Measurements from ENCODE around the gene SHB.
A peak's percentile ranks its signal among the peaks of the same experiment; 100 is the strongest.
"Not testable (repeated sequence)": the region's sequence is repeated elsewhere in the genome, so short reads cannot be mapped to it uniquely, and the experiment has no call there.

SHB gene

GRCh38 chr9:38062498-38063362 is 6.3 kb downstream of the SHB start:
- DNase-seq (ENCODE audit: low read depth), result no peak

GRCh38 chr9:38062106-38062497 is 6.9 kb downstream of the SHB start:
- no peak for DNase-seq (ENCODE audit: low read depth)

- DNase-seq (ENCODE audit: low read depth), result no peak
Observed at GRCh38 chr9:38061326-38061977, 7.6 kb downstream of the SHB start.

DNA sequence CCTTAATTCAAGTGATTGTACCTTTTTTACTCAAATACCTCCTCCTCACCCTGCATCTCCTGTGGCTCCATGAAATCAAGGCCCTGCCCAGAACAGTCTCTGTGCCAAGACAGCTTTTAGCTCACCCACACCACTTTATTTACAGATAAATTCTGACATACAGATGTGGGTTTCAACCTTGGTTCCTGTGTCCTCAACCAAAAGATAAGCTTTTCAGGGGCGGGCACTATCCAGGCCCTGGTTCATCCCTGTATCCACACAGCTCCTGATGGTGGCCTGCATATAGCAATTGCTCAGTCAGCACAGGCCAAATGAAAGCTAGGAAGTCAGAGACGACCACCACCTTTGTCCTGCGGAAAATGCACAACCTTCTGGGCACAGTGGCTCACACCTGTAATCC is 8.3 kb downstream of the SHB start:
- no peak for DNase-seq (ENCODE audit: low read depth)

DNA sequence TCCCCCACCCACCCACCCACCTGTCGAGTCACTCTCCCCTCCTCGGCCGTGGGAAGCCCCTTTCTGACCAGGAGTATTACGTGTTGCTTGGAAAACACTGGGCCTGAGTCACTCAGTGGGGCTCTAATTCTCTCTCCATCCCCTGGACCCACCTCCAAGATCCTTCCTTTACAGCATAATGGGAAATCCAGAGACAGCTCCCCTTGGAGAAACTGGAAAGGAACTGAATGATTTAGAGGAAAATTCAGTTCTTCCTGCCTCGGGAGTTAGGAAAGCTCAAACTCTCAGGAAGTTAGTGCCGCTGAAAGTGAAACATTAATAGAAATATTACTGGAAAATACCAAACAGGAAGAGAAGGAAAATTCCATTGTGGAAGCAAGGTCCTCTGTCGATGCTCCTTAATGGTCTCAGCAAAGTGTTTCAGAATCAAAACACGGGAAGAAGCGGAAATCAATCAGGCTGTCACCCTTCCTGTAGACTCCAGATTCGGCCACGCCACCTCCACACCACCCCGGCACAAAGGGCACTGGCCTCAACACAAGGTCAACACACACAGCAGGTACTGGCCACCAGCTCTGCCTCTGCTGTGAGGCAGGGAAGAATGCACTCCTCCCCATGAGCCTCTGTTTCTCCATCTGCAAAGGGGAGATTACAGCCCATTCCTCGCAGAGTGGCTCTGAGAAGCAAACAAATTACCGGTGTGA is 9.6 kb downstream of the SHB start:
- no peak for DNase-seq (ENCODE audit: low read depth)

GRCh38 chr9:38058452-38059232 is 10.4 kb downstream of the SHB start:
- DNase-seq (ENCODE audit: low read depth), result no peak

DNA sequence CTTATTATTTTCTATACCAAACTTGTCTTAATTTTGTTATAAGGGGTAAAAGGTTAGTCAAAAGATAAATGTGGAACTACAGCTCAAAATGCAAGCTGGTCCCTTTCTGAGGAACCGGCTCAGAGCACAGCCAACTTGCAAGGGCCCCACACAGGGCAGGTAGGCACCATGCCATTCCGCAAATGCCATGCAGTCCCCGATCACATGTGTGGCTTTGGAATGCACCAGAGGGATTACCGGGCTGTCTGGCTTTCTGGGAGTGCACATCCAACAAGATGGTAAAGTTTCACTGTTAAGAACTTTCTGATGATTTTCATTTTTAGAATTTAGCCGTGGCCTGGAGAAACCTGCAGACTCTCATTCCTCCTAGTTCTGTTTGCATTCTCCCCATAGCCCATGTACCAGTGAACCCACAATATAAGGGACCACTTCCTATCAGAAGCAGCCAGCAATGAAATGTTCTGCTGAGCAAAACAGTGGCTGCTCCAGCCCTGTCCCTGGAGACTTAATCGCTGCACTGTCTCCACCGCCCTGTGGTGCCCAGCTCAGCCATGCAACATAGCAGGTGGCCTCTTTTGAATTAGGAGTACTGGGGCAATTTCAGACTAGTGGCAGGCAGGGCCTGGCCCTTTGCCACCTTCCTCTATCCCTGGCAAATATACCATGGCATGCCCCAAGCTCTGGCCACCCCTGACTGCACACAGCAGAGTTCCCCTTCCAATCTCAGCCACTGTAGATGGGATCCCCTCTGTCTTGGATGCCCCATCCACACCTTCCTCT is 11.4 kb downstream of the SHB start:
- no peak for DNase-seq (ENCODE audit: low read depth)

DNA sequence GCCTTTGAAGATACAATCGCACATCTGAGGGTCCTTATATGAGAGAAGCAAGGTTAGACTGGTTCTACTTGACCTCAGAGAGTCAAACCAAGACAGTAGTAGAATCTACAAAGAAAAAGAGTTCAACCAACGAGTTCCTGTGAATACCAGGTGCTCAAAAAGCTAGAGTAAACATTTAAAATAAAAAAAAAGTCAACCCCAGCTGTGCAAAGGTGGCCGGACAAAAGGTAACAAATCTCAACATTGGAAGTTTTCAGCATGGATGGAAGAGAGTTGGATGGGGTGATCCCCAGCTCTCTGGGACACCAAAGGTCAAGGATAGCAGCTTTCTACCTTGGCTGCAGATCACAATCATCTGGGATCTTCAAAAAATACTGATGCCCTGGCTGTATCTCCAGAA is 14.4 kb downstream of the SHB start:
- no peak for DNase-seq (ENCODE audit: low read depth)

DNA sequence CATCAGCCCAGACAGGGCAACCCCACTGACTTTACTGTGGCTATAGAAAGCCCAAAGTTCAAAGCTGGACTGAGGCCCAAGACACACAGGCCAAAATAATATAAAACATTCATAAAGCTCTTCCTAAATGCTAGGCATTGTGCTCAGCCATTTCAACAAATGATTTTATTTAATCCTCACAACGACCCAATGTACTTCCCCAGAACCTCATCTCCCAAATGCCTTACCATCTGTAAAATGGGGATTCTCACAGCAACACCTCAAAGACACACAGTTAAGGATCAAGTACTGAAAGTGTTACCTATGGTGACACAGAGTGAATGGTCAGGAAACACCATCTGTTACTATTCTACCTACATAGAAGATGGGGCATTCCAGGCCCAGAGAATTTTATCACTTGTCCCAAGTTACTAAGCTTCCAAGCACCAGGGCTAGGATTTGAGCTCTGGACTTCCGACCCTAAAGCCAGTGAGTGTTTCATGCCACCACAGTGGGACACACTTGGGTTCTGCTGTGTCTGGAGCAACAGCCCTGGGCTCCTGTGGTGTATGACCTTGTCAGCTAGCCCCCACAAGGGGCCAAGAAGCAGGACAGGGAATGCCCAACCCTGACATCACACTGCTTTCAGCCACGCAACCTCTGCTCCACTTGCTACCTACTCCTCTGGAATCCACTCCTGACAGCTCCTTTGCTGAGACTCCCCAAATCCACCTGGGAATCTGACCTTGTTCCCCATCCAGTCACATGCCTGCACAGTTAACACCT is 15.1 kb downstream of the SHB start:
- no peak for DNase-seq (ENCODE audit: low read depth)

DNA sequence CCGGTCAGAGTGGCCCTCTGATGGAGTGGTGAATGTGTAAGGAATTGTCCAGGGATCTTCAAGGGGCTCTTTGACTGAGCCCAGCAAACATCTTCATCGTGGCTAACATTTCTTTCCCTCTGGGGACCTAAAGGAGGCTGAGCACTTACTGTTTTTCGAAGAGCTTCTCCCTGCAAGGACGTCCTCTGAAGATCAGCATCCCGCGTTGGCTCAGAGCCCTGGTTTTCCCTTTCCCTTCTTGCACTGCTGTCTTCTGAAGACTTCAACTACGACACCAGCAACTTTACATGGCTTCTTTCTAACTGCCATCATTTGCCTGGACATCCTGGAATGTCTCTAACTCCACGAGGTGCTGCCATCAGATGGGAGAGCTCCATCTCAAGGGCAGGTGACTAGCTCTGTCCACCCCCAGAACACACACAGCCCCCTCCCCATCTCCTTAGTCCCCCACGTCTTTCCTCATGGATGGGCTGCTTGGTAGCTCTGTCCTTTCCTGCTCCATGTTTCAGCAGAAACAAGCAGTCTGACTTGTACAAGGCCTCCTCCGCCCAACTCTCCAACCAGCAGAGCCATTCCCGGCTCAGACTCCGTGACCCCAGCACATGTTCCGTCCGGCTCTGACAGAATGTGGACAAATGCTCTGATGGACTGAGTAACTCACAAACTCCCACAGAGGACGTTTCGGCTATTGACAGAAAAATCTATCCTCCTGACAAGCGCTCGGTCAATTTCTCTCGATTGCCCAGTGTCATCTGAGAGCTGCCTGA is 17.1 kb downstream of the SHB start:
- no peak for DNase-seq (ENCODE audit: low read depth)

DNA sequence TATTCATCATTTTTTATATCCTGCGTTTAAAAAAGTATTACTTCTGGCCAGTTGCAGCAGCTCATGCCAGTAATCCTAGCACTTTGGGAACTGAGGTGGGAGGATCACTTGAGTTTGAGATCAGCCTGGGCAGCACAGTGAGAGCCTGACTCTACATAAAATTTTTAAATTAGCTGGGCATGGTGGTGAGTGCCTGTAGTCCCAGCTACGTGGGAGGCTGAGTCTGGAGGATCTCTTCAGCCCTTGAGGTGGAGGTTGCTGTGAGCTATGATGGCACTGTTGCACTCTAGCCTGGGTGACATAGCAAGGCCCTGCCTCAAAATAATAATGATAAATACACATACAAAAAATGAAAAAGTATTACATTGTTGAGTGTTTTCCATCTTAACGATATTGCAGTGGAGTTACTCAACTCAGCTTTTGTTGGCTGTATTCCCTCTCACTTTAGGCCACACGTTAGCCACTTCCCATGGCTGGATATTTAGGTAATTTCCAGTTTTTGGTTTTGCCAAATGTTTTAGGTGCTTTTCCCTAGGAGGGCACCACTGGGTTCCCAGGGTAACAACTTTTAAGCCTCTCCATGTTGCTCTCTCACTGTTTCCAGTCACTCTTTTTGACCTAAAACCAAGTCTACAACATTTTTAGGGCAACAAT is 20.6 kb downstream of the SHB start:
- DNase-seq (ENCODE audit: low read depth), result no peak

DNA sequence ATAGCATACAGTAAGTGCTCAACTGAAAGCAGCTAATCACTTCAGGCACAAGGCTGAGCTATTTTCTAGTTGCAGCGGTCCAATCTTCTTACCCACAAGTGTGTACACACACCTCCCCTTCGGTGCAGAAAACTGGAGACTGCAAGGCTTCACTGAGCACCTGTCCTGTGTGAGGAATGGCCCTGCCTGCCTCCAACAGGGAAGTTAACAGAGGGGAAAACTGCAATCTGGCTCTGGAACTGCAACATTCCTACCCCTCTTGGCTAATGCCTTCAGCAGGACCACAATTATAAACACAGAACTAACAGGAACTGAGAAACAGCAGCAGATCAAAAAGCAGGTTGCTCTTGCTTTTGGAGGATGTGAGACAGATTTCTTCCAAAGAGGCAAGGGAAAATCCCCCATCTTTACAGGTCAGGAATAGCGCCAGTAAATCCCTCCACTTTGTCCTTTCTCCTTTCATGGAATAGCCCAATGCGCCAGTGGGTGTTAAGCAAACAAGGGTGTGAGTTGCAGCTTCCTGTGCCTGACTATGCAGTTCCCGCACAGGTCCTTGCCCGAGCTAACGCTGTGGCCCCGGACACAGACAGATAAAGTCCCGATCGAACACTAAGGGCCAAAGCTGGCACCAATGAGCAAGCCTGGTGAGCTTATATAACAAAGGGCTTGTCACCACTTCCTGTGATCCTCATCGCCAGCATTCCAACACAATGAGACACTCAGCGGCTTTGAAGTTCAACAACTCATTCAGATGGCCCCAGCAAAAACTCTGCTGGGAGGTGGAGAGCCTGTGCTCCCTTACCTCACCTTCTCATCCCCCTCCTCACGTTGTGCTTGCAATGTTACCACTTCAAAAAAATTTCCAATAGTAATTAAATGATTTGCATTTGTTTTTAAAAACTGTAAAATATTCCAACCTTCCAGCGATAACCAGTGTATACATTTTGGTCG is 21.5 kb downstream of the SHB start:
- peak; percentile 97 for DNase-seq (ENCODE audit: low read depth)

- DNase-seq (ENCODE audit: low read depth), result peak; percentile 85
Observed at GRCh38 chr9:38046661-38047300, 22.2 kb downstream of the SHB start.

GRCh38 chr9:38045939-38046338 is 23.1 kb downstream of the SHB start:
- not testable (repeated sequence) for DNase-seq (ENCODE audit: low read depth)

GRCh38 chr9:38044706-38045105 is 24.3 kb downstream of the SHB start:
- no peak for DNase-seq (ENCODE audit: low read depth)

- DNase-seq (ENCODE audit: low read depth), result no peak
Observed at GRCh38 chr9:38043931-38044623, 24.9 kb downstream of the SHB start.

Measured in HS-27A (cell line).